Astrocyte (in vitro differentiated cells and primary cell): ENCODE data around the gene APBA2. TPM values are rescaled to one million over a fixed set of nuclear protein-coding genes. Genes with fewer than 3 reads are reported as not detected.

Source experiments
- DNase-seq: peaks from one replicate; pipeline ENCODE4 v3.0.0-alpha.2; 2010; ENCODE audit warnings: low read depth
- FAIRE-seq: peaks from 2 replicates; lab custom pipeline; 2011; peaks lifted over from hg19 to GRCh38; lab: Jason Lieb, UNC
- H2AFZ ChIP-seq: 2 replicates; pipeline ENCODE4 v1.6.0; 2012; ENCODE audit warnings: low read depth, low read length, inconsistent platforms
- H3K27ac ChIP-seq: 2 replicates; pipeline ENCODE4 v1.5.1; 2011; ENCODE audit warnings: low read depth, low read length, inconsistent platforms
- H3K27me3 ChIP-seq: 2 replicates; pipeline ENCODE4 v1.6.0; 2011; ENCODE audit warnings: low read length, inconsistent platforms; ENCODE audit not compliant: insufficient read depth
- H3K36me3 ChIP-seq: 2 replicates; pipeline ENCODE4 v1.5.1; 2011; ENCODE audit warnings: low read length, inconsistent platforms; ENCODE audit not compliant: insufficient read depth
- H3K4me1 ChIP-seq: 2 replicates; pipeline ENCODE4 v1.5.1; 2011; ENCODE audit warnings: low read length, inconsistent platforms; ENCODE audit not compliant: insufficient read depth
- H3K4me2 ChIP-seq: 2 replicates; pipeline ENCODE4 v1.6.0; 2012; ENCODE audit warnings: low read length, inconsistent platforms
- H3K4me3 ChIP-seq: 2 replicates; pipeline ENCODE4 v1.5.1; 2011; ENCODE audit warnings: low read depth, mild to moderate bottlenecking, low read length, inconsistent platforms; ENCODE audit not compliant: insufficient read depth
- H3K79me2 ChIP-seq: 2 replicates; pipeline ENCODE4 v1.6.0; 2012; ENCODE audit warnings: mild to moderate bottlenecking, low read length, inconsistent platforms; ENCODE audit not compliant: insufficient read depth
- H3K9ac ChIP-seq: 2 replicates; pipeline ENCODE4 v1.6.0; 2012; ENCODE audit warnings: mild to moderate bottlenecking, low read length, inconsistent platforms
- H3K9me3 ChIP-seq: 2 replicates; pipeline ENCODE4 v1.5.1; 2012; ENCODE audit warnings: low read depth, mild to moderate bottlenecking, low read length, inconsistent platforms; ENCODE audit not compliant: insufficient read depth
- H4K20me1 ChIP-seq: 2 replicates; pipeline ENCODE4 v1.6.0; 2012; ENCODE audit warnings: low read length, inconsistent platforms; ENCODE audit not compliant: insufficient read depth
- H3K27ac Mint-ChIP-seq: one replicate; pipeline ENCODE4 v1.8.0; 2021; ENCODE audit warnings: mild to moderate bottlenecking, mixed read lengths; ENCODE audit not compliant: unreplicated experiment
- H3K27me3 Mint-ChIP-seq: one replicate; pipeline ENCODE4 v1.8.0; 2021; ENCODE audit warnings: low read depth, mixed read lengths; ENCODE audit not compliant: unreplicated experiment
- H3K36me3 Mint-ChIP-seq: one replicate; pipeline ENCODE4 v1.8.0; 2021; ENCODE audit warnings: low read depth, mixed read lengths; ENCODE audit not compliant: unreplicated experiment
- H3K4me1 Mint-ChIP-seq: one replicate; pipeline ENCODE4 v1.8.0; 2021; ENCODE audit warnings: low read depth, mixed read lengths; ENCODE audit not compliant: unreplicated experiment
- H3K4me3 Mint-ChIP-seq: one replicate; pipeline ENCODE4 v1.8.0; 2021; ENCODE audit warnings: mild to moderate bottlenecking, moderate library complexity, mixed read lengths; ENCODE audit not compliant: unreplicated experiment
- H3K9me3 Mint-ChIP-seq: one replicate; pipeline ENCODE4 v1.8.0; 2021; ENCODE audit warnings: mild to moderate bottlenecking, mixed read lengths; ENCODE audit not compliant: unreplicated experiment
- EZH2 ChIP-seq: IDR thresholded peaks from 2 replicates; pipeline ENCODE4 v1.6.1; 2012; ENCODE audit warnings: mild to moderate bottlenecking, low read length, inconsistent platforms; ENCODE audit not compliant: insufficient read depth
- total RNA-seq: library from RNA; stranded (reverse); gene quantifications from 2 replicates; pipeline ENCODE4 v1.2.1, GENCODE V29; 2021
- TF ChIP-seq, protein P1 (sequence below): IDR thresholded peaks from 2 replicates; pipeline ENCODE4 v1.5.1; 2011; ENCODE audit warnings: low read depth, mild to moderate bottlenecking, inconsistent platforms, low read length, moderate library complexity; ENCODE audit not compliant: insufficient read depth

APBA2 gene
- total RNA-seq, 1 donor from 2014 or later: 15.2 TPM

GRCh38 chr15:29062179-29062591, 176.4 kb downstream of the APBA2 start:
- Histone ChIP-seq H3K4me2 (no peak overlapping the region), H2AFZ (no peak overlapping the region), H3K9ac (no peak overlapping the region), H3K79me2 (no peaks in the 10 kb centered on the region), H3K27ac (no peak overlapping the region), H3K9me3 (peaks cover 5% of the 10 kb centered on the region), H3K4me3 (no peak overlapping the region), H4K20me1 (peaks cover 9% of the 10 kb centered on the region), H3K4me1 (no peaks in the 10 kb centered on the region), H3K27me3 (no peaks in the 10 kb centered on the region), H3K36me3 (no peaks in the 10 kb centered on the region)
- H3K4me1 Mint-ChIP-seq: peaks cover 4% of the 10 kb centered on the region
- peaks cover 4% of the 10 kb centered on the region for H3K36me3 Mint-ChIP-seq
- FAIRE-seq: no peak
- no peak overlapping the region for H3K27ac Mint-ChIP-seq
- no peaks in the 10 kb centered on the region for H3K27me3 Mint-ChIP-seq
- TF ChIP-seq, protein P1, sequence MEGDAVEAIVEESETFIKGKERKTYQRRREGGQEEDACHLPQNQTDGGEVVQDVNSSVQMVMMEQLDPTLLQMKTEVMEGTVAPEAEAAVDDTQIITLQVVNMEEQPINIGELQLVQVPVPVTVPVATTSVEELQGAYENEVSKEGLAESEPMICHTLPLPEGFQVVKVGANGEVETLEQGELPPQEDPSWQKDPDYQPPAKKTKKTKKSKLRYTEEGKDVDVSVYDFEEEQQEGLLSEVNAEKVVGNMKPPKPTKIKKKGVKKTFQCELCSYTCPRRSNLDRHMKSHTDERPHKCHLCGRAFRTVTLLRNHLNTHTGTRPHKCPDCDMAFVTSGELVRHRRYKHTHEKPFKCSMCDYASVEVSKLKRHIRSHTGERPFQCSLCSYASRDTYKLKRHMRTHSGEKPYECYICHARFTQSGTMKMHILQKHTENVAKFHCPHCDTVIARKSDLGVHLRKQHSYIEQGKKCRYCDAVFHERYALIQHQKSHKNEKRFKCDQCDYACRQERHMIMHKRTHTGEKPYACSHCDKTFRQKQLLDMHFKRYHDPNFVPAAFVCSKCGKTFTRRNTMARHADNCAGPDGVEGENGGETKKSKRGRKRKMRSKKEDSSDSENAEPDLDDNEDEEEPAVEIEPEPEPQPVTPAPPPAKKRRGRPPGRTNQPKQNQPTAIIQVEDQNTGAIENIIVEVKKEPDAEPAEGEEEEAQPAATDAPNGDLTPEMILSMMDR: no peak
- TF ChIP-seq EZH2: no peak
- peaks cover 10% of the 10 kb centered on the region for H3K9me3 Mint-ChIP-seq
- DNase-seq: no peak
- no peak overlapping the region for H3K4me3 Mint-ChIP-seq

DNA sequence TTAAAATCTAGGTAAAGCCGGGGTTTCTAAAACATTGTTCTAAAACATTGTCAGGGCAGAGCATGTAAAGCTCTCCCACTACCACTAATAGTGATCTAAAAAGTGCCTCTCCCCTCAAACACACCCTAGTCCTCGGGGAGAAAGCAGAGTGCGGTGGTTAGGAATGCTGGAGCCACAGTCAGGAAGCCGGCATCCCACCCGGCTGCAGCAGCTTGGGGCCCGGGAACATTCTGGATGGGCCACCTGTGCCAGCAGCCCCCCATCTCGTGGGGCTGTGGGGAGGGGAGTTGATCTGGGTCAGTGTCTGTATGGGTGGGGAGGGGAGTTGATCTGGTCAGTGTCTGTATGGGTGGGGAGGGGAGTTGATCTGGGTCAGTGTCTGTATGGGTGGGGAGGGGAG, 176.9 kb downstream of the APBA2 start:
- Mint-ChIP-seq H3K4me3 (no peak overlapping the region), H3K4me1 (peaks cover 4% of the 10 kb centered on the region), H3K36me3 (peaks cover 4% of the 10 kb centered on the region), H3K27ac (no peak overlapping the region), H3K27me3 (no peaks in the 10 kb centered on the region), H3K9me3 (peaks cover 10% of the 10 kb centered on the region)
- no peak overlapping the region for H3K4me3 ChIP-seq
- H3K36me3 ChIP-seq: no peaks in the 10 kb centered on the region
- H3K27ac ChIP-seq: no peak overlapping the region
- H3K4me2 ChIP-seq: no peak overlapping the region
- DNase-seq: no peak
- no peaks in the 10 kb centered on the region for H3K27me3 ChIP-seq
- peaks cover 9% of the 10 kb centered on the region for H4K20me1 ChIP-seq
- no peak for FAIRE-seq
- no peak for TF ChIP-seq EZH2
- TF ChIP-seq, protein P1: no peak
- H3K79me2 ChIP-seq: no peaks in the 10 kb centered on the region
- H3K9ac ChIP-seq: no peak overlapping the region
- H3K4me1 ChIP-seq: no peaks in the 10 kb centered on the region
- no peak overlapping the region for H2AFZ ChIP-seq
- peaks cover 5% of the 10 kb centered on the region for H3K9me3 ChIP-seq

DNA sequence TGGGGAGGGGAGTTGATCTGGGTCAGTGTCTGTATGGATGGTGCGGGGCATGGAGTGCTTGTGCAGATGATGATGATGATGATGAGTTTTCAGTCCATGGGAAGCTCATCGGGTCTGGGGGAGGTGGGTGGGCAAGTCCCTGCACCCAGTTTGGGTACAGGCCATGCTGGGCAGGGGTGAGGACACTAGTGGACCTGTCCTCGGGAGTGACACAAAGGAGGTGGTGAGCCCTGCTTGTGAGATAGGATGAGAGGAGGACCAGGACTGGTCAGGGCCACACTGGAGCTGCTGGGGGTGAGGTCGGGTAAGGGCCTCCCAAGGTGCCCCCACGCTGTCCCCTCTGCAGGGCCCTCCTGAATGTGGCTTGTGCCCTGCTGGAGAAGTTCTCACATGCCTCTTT, 177.9 kb downstream of the APBA2 start:
- Histone ChIP-seq H3K4me3 (no peak overlapping the region), H3K27me3 (no peaks in the 10 kb centered on the region), H3K9ac (no peak overlapping the region), H2AFZ (no peak overlapping the region), H3K27ac (no peak overlapping the region), H4K20me1 (peaks cover 9% of the 10 kb centered on the region), H3K4me1 (no peaks in the 10 kb centered on the region), H3K9me3 (peaks cover 5% of the 10 kb centered on the region), H3K4me2 (no peak overlapping the region), H3K36me3 (no peaks in the 10 kb centered on the region), H3K79me2 (no peaks in the 10 kb centered on the region)
- Mint-ChIP-seq H3K27me3 (no peaks in the 10 kb centered on the region), H3K36me3 (peaks cover 4% of the 10 kb centered on the region), H3K27ac (no peak overlapping the region), H3K9me3 (peaks cover 10% of the 10 kb centered on the region), H3K4me3 (no peak overlapping the region), H3K4me1 (peaks cover 4% of the 10 kb centered on the region)
- FAIRE-seq (no peak), DNase-seq (no peak)
- TF ChIP-seq EZH2: no peak
- TF ChIP-seq, protein P1: no peak
